H1 (cell line): Measurements from ENCODE around the gene UBA5. TPM values are rescaled to one million over a fixed set of nuclear protein-coding genes. Genes with fewer than 3 reads are reported as not detected.

Experiments
- CTCF ChIA-PET: fragments of 300-600 bp; sonication (Branson Sonifier 250); formaldehyde crosslinking; loops from one replicate; lab custom pipeline; 2021; ENCODE audit not compliant: partially characterized antibody; lab: Charles Lee
- POLR2A ChIA-PET: fragments of 300-600 bp; sonication (Branson Sonifier 250); formaldehyde crosslinking; loops from one replicate; lab custom pipeline; 2021; ENCODE audit warnings: inconsistent platforms; ENCODE audit not compliant: partially characterized antibody; lab: Charles Lee
- DNase-seq, 2 experiments: peaks; one replicate each; pipeline versions ENCODE4 v3.0.0 to v3.0.0-alpha.2; 2010 to 2022; ENCODE audit warnings: low spot score in 2 of 2, low read depth in 1 of 2, mixed read lengths in 1 of 2
- FAIRE-seq: peaks from 2 replicates; lab custom pipeline; 2011; peaks lifted over from hg19 to GRCh38; lab: Jason Lieb, UNC
- H2AFZ ChIP-seq: 2 replicates; pipeline ENCODE4 v1.8.1; 2012; ENCODE audit warnings: low read length, inconsistent platforms
- H2AK5ac ChIP-seq: 2 replicates; pipeline ENCODE4 v1.6.1; 2013; ENCODE audit warnings: low read depth, low read length
- H2BK120ac ChIP-seq: replicated peaks from 2 replicates; pipeline ENCODE3; 2013; ENCODE audit warnings: low read depth, low read length, inconsistent platforms
- H2BK12ac ChIP-seq: 2 replicates; pipeline ENCODE4 v1.6.1; 2013; ENCODE audit warnings: low read depth, low read length
- H2BK15ac ChIP-seq: 2 replicates; pipeline ENCODE4 v1.6.1; 2013; ENCODE audit warnings: low read length
- H2BK20ac ChIP-seq: 2 replicates; pipeline ENCODE4 v1.6.1; 2013; ENCODE audit warnings: low read length
- H2BK5ac ChIP-seq: 2 replicates; pipeline ENCODE4 v1.6.1; 2013; ENCODE audit warnings: low read depth, low read length
- H3K14ac ChIP-seq: 2 replicates; pipeline ENCODE4 v1.6.1; 2013; ENCODE audit warnings: inconsistent platforms; ENCODE audit not compliant: insufficient read length
- H3K18ac ChIP-seq: 2 replicates; pipeline ENCODE4 v1.6.1; 2013; ENCODE audit warnings: low read length; ENCODE audit errors: extremely low read depth
- H3K23ac ChIP-seq: 2 replicates; pipeline ENCODE4 v1.6.1; 2013; ENCODE audit warnings: inconsistent platforms; ENCODE audit not compliant: insufficient read length
- H3K23me2 ChIP-seq: 2 replicates; pipeline ENCODE4 v1.6.1; 2013; ENCODE audit warnings: low read depth, low read length
- H3K27ac ChIP-seq: 2 replicates; pipeline ENCODE4 v1.6.1; 2011; ENCODE audit warnings: low read depth, low read length, inconsistent platforms
- H3K27me3 ChIP-seq, 4 experiments: replicated peaks in 1 of 4; 1 replicate in 1 of 4; 2 replicates in 3 of 4; pipeline versions ENCODE4 v1.6.1 to v1.8.1; 2011 to 2013; ENCODE audit warnings: low read length in 3 of 4, mild to moderate bottlenecking in 3 of 4, inconsistent platforms in 2 of 4, mixed read lengths in 2 of 4, moderate library complexity in 1 of 4; ENCODE audit not compliant: control insufficient read depth in 3 of 4, insufficient read depth in 3 of 4; ENCODE audit errors: extremely low read depth in 1 of 4
- H3K36me3 ChIP-seq, 4 experiments: 2 replicates each; pipeline versions ENCODE4 v1.6.1 to v1.8.1; 2011 to 2013; ENCODE audit warnings: mild to moderate bottlenecking in 4 of 4, low read length in 3 of 4, moderate library complexity in 2 of 4, control low read depth in 1 of 4, inconsistent platforms in 1 of 4; ENCODE audit not compliant: insufficient read depth in 4 of 4, control insufficient read depth in 2 of 4
- H3K4ac ChIP-seq: replicated peaks from 2 replicates; pipeline ENCODE3; 2013; ENCODE audit warnings: low read length, low read depth, mixed read lengths, inconsistent platforms; ENCODE audit not compliant: insufficient read length
- H3K4me1 ChIP-seq, 4 experiments: replicated peaks in 1 of 4; 1 replicate in 1 of 4; 2 replicates in 3 of 4; pipeline versions ENCODE4 v1.6.1 to v1.8.1; 2011 to 2013; ENCODE audit warnings: low read length in 3 of 4, inconsistent platforms in 2 of 4, mixed read lengths in 1 of 4; ENCODE audit not compliant: insufficient read depth in 4 of 4, control insufficient read depth in 3 of 4
- H3K4me2 ChIP-seq, 2 experiments: 2 replicates each; pipeline versions ENCODE4 v1.6.1 to v1.8.1; 2011 to 2013; ENCODE audit warnings: low read depth in 2 of 2, low read length in 2 of 2, control low read depth in 1 of 2, inconsistent platforms in 1 of 2, mild to moderate bottlenecking in 1 of 2; ENCODE audit not compliant: insufficient read depth in 1 of 2
- H3K4me3 ChIP-seq, 4 experiments: fragments of 200-600, 300-600 bp in 1 of 4; sonication (generic), shearing (Covaris generic), sonication (Bioruptor Twin) in 1 of 4; 2 replicates each; pipeline versions ENCODE4 v1.5.1 to v1.8.1; 2011 to 2016; ENCODE audit warnings: low read length in 4 of 4, low read depth in 3 of 4, control low read depth in 2 of 4, inconsistent platforms in 2 of 4, mild to moderate bottlenecking in 2 of 4, mixed read lengths in 1 of 4, moderate library complexity in 1 of 4; ENCODE audit not compliant: insufficient read depth in 2 of 4; ENCODE audit errors: extremely low read depth in 1 of 4
- H3K56ac ChIP-seq: replicated peaks from 2 replicates; pipeline ENCODE3; 2013; ENCODE audit warnings: low read depth, mild to moderate bottlenecking, mixed read lengths, low read length, inconsistent platforms; ENCODE audit not compliant: insufficient read length
- H3K79me1 ChIP-seq: 2 replicates; pipeline ENCODE4 v1.6.1; 2013; ENCODE audit warnings: low read depth, low read length, control low read depth
- H3K79me2 ChIP-seq, 2 experiments: 2 replicates each; pipeline versions ENCODE4 v1.6.1 to v1.8.1; 2012 to 2013; ENCODE audit warnings: low read length in 2 of 2, mild to moderate bottlenecking in 2 of 2, inconsistent platforms in 1 of 2; ENCODE audit not compliant: insufficient read depth in 2 of 2, control insufficient read depth in 1 of 2
- H3K9ac ChIP-seq, 4 experiments: replicated peaks in 1 of 4; 1 replicate in 1 of 4; 2 replicates in 3 of 4; pipeline versions ENCODE4 v1.6.1 to v1.8.1; 2011 to 2013; ENCODE audit warnings: low read depth in 3 of 4, low read length in 3 of 4, control low read depth in 2 of 4, mild to moderate bottlenecking in 2 of 4, moderate library complexity in 2 of 4, inconsistent platforms in 1 of 4; ENCODE audit errors: extremely low read depth in 1 of 4
- H3K9me3 ChIP-seq, 2 experiments: 2 replicates each; pipeline versions ENCODE4 v1.6.1 to v1.8.1; 2012 to 2013; ENCODE audit warnings: mild to moderate bottlenecking in 2 of 2, moderate library complexity in 2 of 2, control low read depth in 1 of 2, inconsistent platforms in 1 of 2, low read depth in 1 of 2, low read length in 1 of 2, mixed read lengths in 1 of 2; ENCODE audit not compliant: insufficient read depth in 2 of 2
- H4K20me1 ChIP-seq, 2 experiments: replicated peaks in 1 of 2; 2 replicates each; pipeline versions ENCODE3 to v1.8.1; 2011 to 2013; ENCODE audit warnings: inconsistent platforms in 2 of 2, low read length in 2 of 2, mild to moderate bottlenecking in 1 of 2; ENCODE audit not compliant: insufficient read depth in 2 of 2, control insufficient read depth in 1 of 2
- H4K5ac ChIP-seq: 2 replicates; pipeline ENCODE4 v1.6.1; 2013; ENCODE audit warnings: low read length, low read depth, mixed read lengths, inconsistent platforms; ENCODE audit not compliant: insufficient read length
- H4K8ac ChIP-seq: 2 replicates; pipeline ENCODE4 v1.8.0; 2013; ENCODE audit warnings: mild to moderate bottlenecking, moderate library complexity, low read length, inconsistent platforms; ENCODE audit not compliant: insufficient read depth; ENCODE audit errors: extremely low read depth
- H4K91ac ChIP-seq: replicated peaks from 2 replicates; pipeline ENCODE3; 2013; ENCODE audit warnings: low read length, mixed read lengths, inconsistent platforms; ENCODE audit not compliant: insufficient read length
- BRCA1 ChIP-seq: IDR thresholded peaks from 2 replicates; pipeline ENCODE4 v1.6.1; 2012; ENCODE audit warnings: low read depth, low read length, improper control_type of control experiment
- NRF1 ChIP-seq: IDR thresholded peaks from 2 replicates; pipeline ENCODE4 v1.6.1; 2011; ENCODE audit warnings: mild to moderate bottlenecking, low read depth, low read length, improper control_type of control experiment
- POLR2AphosphoS5 ChIP-seq: IDR thresholded peaks from 2 replicates; pipeline ENCODE4 v1.6.1; 2011; ENCODE audit warnings: low read depth, low read length
- SIX5 ChIP-seq: IDR thresholded peaks from 2 replicates; pipeline ENCODE4 v1.6.1; 2011; ENCODE audit warnings: mild to moderate bottlenecking, low read depth, low read length
- TBP ChIP-seq: IDR thresholded peaks from 2 replicates; pipeline ENCODE4 v1.6.1; 2011; ENCODE audit warnings: low read depth, low read length, improper control_type of control experiment
- WGBS, 2 experiments: shearing (Covaris generic) in 1 of 2; methylation state at CpG; one replicate each; pipeline versions ENCODE4 v1.1.6 to v1.1.7; 2013 to 2015; ENCODE audit warnings: low lambda C conversion rate in 2 of 2, mixed read lengths in 2 of 2, inconsistent platforms in 1 of 2, low coverage in 1 of 2, missing lambda C conversion rate in 1 of 2; ENCODE audit not compliant: insufficient replicate concordance in 2 of 2, insufficient coverage in 1 of 2, insufficient read length in 1 of 2; ENCODE audit errors: extremely low coverage in 1 of 2, missing lambda C conversion rate in 1 of 2; 5-methylcytosine and 5-hydroxymethylcytosine counted together
- polyA plus RNA-seq, 7 experiments: library from polyadenylated mRNA; depleted of rRNA in 3 of 7; stranded (reverse) in 5 of 7; unstranded in 2 of 7; fragments of >200 nt in 5 of 7; fragments of 200-250 nt in 2 of 7; gene quantifications; 1 replicate in 5 of 7; 2 replicates in 1 of 7; 4 replicates in 1 of 7; pipeline versions ENCODE4 v1.2.1 to v1.2.3, GENCODE V29; 2011 to 2013; ENCODE audit warnings: missing spikeins in 2 of 7, mixed read lengths in 2 of 7
- total RNA-seq: library from RNA; stranded (reverse); fragmentation: NEBNext Ultra II Directional; extraction: Animal tissue kit (Norgen Biotek cat#: 25700); gene quantifications from 2 replicates; pipeline ENCODE4 v1.2.1, GENCODE V29; 2021

UBA5 gene
- total and polyA plus RNA-seq, 2 of the 8 experiments (the other 6 are each of a cell fraction or from before 2014, with no cell fraction given): 11.0 to 28.0 TPM

- Histone ChIP-seq H3K23me2 (no peaks in the 10 kb centered on the region), H3K79me2 (no peaks in the 10 kb centered on the region), H3K79me1 (no peaks in the 10 kb centered on the region), H4K8ac (no peak overlapping the region), H3K56ac (no peak overlapping the region), H3K4ac (no peak overlapping the region), H4K91ac (no peak overlapping the region), H4K5ac (no peak overlapping the region), H2BK120ac (no peak overlapping the region), H3K9me3 (no peaks in the 10 kb centered on the region), H4K20me1 (no peaks in the 10 kb centered on the region), H2BK20ac (no peak overlapping the region), H2BK15ac (no peak overlapping the region), H3K27ac (no peak overlapping the region), H3K4me2 (no peak overlapping the region), H3K27me3 (no peaks in the 10 kb centered on the region), H3K4me3 (no peak overlapping the region), H3K18ac (no peak overlapping the region), H2AFZ (no peak overlapping the region), H3K4me1 (no peaks in the 10 kb centered on the region), H2BK5ac (no peak overlapping the region), H2BK12ac (no peak overlapping the region), H3K36me3 (peaks cover 0 to 35% (median 9%) of the 10 kb centered on the region in 4 experiments; a peak in 6 of 8 replicates), H2AK5ac (no peak overlapping the region), H3K23ac (no peak overlapping the region), H3K9ac (no peak overlapping the region), H3K14ac (no peak overlapping the region)
- FAIRE-seq (no peak), DNase-seq (no peak)
- CTCF ChIA-PET: interaction anchor here (1.3 to 1.6 kb wide), 2 partner anchors 12 to 71 kb away, joined by 3 to 5 read pairs; no protein-coding TSS in a partner anchor
- POLR2A ChIA-PET: no interaction called here
- WGBS, 2 experiments: 92% methylated on average over 5 of the region's 5 CpGs; no CpG with 5 or more reads in 1 of the 2 experiments
- no peak for TF ChIP-seq SIX5
- TF ChIP-seq POLR2AphosphoS5: no peak
- TF ChIP-seq TBP: no peak
- no peak for TF ChIP-seq NRF1
- no peak for TF ChIP-seq BRCA1
These were observed 54.0 kb downstream of the UBA5 start for GRCh38 chr3:132713977-132714727.
